SK-N-SH treated with all-trans-retinoic acid at 6 μM for 48 hours (cell line): Measurements from ENCODE around the gene LY9.

Experiments used
- ATAC-seq: fragments of 200-7000 bp; cut with Tn5 transposase; 3 replicates; pipeline ENCODE4 v1.9.1; 2020; ENCODE audit warnings: mild to moderate bottlenecking, moderate library complexity
- ARNTL ChIP-seq: fragments of 450-650 bp; formaldehyde crosslinking; IDR thresholded peaks from 2 replicates; pipeline ENCODE4 v1.5.0; 2020; ENCODE audit warnings: low read depth, mild to moderate bottlenecking, moderate library complexity, borderline replicate concordance
- BACH2 ChIP-seq: fragments of 250-450 bp; sonication (Bioruptor Pico); IDR thresholded peaks from 2 replicates; pipeline ENCODE4 v1.9.0; 2021; ENCODE audit warnings: mild to moderate bottlenecking, borderline replicate concordance
- CSDC2 ChIP-seq: fragments of 250-450 bp; sonication (Bioruptor Pico); IDR thresholded peaks from 2 replicates; pipeline ENCODE4 v1.5.0; 2020; ENCODE audit warnings: mild to moderate bottlenecking, moderate library complexity
- GLIS3 ChIP-seq: fragments of 250-450 bp; sonication (Bioruptor Pico); IDR thresholded peaks from 2 replicates; pipeline ENCODE4 v1.5.0; 2020; ENCODE audit warnings: mild to moderate bottlenecking, moderate library complexity
- ISL1 ChIP-seq: fragments of 250-450 bp; sonication (Bioruptor Pico); IDR thresholded peaks from 2 replicates; pipeline ENCODE4 v2.1.2; 2022; ENCODE audit warnings: mild to moderate bottlenecking, moderate library complexity
- PPARA ChIP-seq: fragments of 250-450 bp; sonication (Bioruptor Pico); IDR thresholded peaks from 2 replicates; pipeline ENCODE4 v1.5.0; 2020; ENCODE audit warnings: mild to moderate bottlenecking, borderline replicate concordance
- RARB ChIP-seq: fragments of 250-450 bp; sonication (Bioruptor Pico); IDR thresholded peaks from 2 replicates; pipeline ENCODE4 v1.8.0; 2021; ENCODE audit warnings: mild to moderate bottlenecking, moderate library complexity
- SNAI2 ChIP-seq: fragments of 250-450 bp; sonication (Bioruptor Pico); IDR thresholded peaks from 2 replicates; pipeline ENCODE4 v1.5.0; 2020; ENCODE audit warnings: mild to moderate bottlenecking, moderate library complexity
- TCF4 ChIP-seq: fragments of 250-450 bp; sonication (Bioruptor Pico); IDR thresholded peaks from 2 replicates; pipeline ENCODE4 v1.8.0; 2021; ENCODE audit warnings: mild to moderate bottlenecking, moderate library complexity, borderline replicate concordance
- TOX ChIP-seq: fragments of 250-450 bp; sonication (Bioruptor Pico); IDR thresholded peaks from 2 replicates; pipeline ENCODE4 v1.8.0; 2021; ENCODE audit warnings: mild to moderate bottlenecking, moderate library complexity, borderline replicate concordance
- ZFP3 ChIP-seq: fragments of 250-450 bp; sonication (Bioruptor Pico); IDR thresholded peaks from 2 replicates; pipeline ENCODE4 v1.5.0; 2020; ENCODE audit warnings: mild to moderate bottlenecking, moderate library complexity
- ZFP30 ChIP-seq: fragments of 450-650 bp; formaldehyde crosslinking; IDR thresholded peaks from 2 replicates; pipeline ENCODE4 v1.5.0; 2022; ENCODE audit warnings: mild to moderate bottlenecking, moderate library complexity
- ZNF565 ChIP-seq: fragments of 450-650 bp; formaldehyde crosslinking; conservative IDR thresholded peaks from 2 replicates; pipeline ENCODE4 v1.5.0; 2020; ENCODE audit warnings: low read depth, mild to moderate bottlenecking, moderate library complexity
- ZNF70 ChIP-seq: fragments of 450-650 bp; formaldehyde crosslinking; IDR thresholded peaks from 2 replicates; pipeline ENCODE4 v1.5.0; 2020; ENCODE audit warnings: mild to moderate bottlenecking, moderate library complexity
- ZNF8 ChIP-seq: fragments of 450-650 bp; formaldehyde crosslinking; IDR thresholded peaks from 2 replicates; pipeline ENCODE4 v1.5.0; 2020; ENCODE audit warnings: mild to moderate bottlenecking, moderate library complexity
- TF ChIP-seq, protein P1 (sequence below): fragments of 250-450 bp; sonication (Bioruptor Pico); IDR thresholded peaks from 2 replicates; pipeline ENCODE4 v1.5.1; 2021; ENCODE audit warnings: mild to moderate bottlenecking, moderate library complexity
- TF ChIP-seq, protein P2 (sequence below): fragments of 250-450 bp; sonication (Bioruptor Pico); IDR thresholded peaks from 2 replicates; pipeline ENCODE4 v1.8.0; 2020; ENCODE audit warnings: mild to moderate bottlenecking, moderate library complexity, borderline replicate concordance
- TF ChIP-seq, protein P3 (sequence below): fragments of 250-450 bp; sonication (Bioruptor Pico); IDR thresholded peaks from 2 replicates; pipeline ENCODE4 v1.5.0; 2020; ENCODE audit warnings: mild to moderate bottlenecking, moderate library complexity
- TF ChIP-seq, protein P4 (sequence below): fragments of 250-450 bp; sonication (Bioruptor Pico); IDR thresholded peaks from 2 replicates; pipeline ENCODE4 v1.5.1; 2020; ENCODE audit warnings: low read depth, mild to moderate bottlenecking, moderate library complexity
- TF ChIP-seq, protein P5 (sequence below): fragments of 250-450 bp; sonication (Bioruptor Pico); IDR thresholded peaks from 2 replicates; pipeline ENCODE4 v1.8.0; 2021; ENCODE audit warnings: low read depth, mild to moderate bottlenecking, moderate library complexity, borderline replicate concordance

The LY9 gene

DNA sequence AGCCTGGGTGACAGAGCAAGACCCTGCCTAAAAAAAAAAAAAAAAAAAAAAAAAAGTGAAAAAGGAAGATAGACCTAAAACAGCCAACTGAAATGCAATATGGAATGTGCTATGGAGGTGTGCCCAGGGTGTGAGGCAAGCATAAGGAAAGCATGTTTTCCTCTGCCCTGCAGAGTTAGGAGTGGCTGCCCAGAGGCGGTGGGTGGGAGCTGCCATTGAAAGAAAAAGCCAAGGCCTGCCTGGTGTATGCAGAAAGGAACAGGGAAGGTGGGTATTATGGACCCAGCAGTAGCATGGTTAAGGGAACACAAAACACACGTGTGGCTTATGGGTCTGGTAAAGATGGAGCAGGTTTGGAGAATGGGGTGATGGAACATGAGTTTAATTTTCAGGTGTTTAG, 57.8 kb downstream of the LY9 start:
- TF ChIP-seq ISL1 (no peak), CSDC2 (CRISPR knock-in tag) (no peak)

DNA sequence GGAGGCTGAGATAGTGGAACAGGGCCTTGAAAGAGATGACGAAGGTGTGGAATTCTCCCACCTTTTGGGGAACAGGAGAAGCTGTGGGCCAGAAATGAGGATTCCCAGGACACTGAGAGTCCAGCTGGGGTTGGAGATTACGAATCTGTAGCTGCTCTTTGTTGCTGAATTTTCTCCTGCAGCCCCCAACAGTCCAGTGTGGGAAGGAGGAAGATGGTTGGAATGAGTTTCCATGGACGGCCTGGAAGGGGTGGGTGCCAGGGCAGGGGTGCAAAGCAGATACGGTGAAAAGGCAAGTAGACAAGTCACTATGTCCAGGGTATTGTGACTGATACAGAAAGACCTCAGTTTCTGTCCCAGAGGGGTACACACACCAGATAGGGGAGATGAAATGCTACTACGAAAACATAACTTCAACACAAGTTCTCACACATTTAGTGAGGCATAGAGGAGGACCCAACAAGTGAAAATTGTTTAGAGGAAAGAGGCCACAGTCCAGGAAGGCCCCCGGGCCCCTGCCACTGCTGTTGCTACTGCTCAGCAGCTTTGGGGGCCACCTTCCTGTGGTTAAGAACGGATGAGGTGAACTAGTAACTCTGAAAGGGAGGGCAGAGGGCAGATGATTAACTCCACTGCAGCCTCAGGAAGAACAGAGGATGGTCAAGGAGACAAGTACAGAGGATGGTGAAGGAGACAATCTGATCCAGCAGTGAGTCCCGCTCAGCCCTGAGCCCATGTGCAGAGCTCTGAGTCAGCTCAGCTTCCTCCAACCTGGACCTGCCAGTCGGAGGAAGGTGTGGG, 59.4 kb downstream of the LY9 start:
- ATAC-seq = no peak
- TF ChIP-seq CSDC2 (CRISPR knock-in tag) (no peak), PPARA (CRISPR knock-in tag) (no peak), ZFP3 (CRISPR knock-in tag) (no peak), GLIS3 (CRISPR knock-in tag) (no peak), RARB (CRISPR knock-in tag) (no peak), ZNF70 (no peak), BACH2 (CRISPR knock-in tag) (no peak), ARNTL (CRISPR knock-in tag) (no peak), ZFP30 (CRISPR knock-in tag) (no peak), TCF4 (CRISPR knock-in tag) (no peak), ZNF8 (CRISPR knock-in tag) (no peak), ZNF565 (no peak), TOX (CRISPR knock-in tag) (no peak), SNAI2 (no peak)
- TF ChIP-seq, protein P1, sequence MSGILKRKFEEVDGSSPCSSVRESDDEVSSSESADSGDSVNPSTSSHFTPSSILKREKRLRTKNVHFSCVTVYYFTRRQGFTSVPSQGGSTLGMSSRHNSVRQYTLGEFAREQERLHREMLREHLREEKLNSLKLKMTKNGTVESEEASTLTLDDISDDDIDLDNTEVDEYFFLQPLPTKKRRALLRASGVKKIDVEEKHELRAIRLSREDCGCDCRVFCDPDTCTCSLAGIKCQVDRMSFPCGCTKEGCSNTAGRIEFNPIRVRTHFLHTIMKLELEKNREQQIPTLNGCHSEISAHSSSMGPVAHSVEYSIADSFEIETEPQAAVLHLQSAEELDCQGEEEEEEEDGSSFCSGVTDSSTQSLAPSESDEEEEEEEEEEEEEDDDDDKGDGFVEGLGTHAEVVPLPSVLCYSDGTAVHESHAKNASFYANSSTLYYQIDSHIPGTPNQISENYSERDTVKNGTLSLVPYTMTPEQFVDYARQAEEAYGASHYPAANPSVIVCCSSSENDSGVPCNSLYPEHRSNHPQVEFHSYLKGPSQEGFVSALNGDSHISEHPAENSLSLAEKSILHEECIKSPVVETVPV (CRISPR knock-in tag) = no peak
- TF ChIP-seq, protein P2, sequence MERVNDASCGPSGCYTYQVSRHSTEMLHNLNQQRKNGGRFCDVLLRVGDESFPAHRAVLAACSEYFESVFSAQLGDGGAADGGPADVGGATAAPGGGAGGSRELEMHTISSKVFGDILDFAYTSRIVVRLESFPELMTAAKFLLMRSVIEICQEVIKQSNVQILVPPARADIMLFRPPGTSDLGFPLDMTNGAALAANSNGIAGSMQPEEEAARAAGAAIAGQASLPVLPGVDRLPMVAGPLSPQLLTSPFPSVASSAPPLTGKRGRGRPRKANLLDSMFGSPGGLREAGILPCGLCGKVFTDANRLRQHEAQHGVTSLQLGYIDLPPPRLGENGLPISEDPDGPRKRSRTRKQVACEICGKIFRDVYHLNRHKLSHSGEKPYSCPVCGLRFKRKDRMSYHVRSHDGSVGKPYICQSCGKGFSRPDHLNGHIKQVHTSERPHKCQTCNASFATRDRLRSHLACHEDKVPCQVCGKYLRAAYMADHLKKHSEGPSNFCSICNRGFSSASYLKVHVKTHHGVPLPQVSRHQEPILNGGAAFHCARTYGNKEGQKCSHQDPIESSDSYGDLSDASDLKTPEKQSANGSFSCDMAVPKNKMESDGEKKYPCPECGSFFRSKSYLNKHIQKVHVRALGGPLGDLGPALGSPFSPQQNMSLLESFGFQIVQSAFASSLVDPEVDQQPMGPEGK (CRISPR knock-in tag) = no peak
- TF ChIP-seq, protein P3, sequence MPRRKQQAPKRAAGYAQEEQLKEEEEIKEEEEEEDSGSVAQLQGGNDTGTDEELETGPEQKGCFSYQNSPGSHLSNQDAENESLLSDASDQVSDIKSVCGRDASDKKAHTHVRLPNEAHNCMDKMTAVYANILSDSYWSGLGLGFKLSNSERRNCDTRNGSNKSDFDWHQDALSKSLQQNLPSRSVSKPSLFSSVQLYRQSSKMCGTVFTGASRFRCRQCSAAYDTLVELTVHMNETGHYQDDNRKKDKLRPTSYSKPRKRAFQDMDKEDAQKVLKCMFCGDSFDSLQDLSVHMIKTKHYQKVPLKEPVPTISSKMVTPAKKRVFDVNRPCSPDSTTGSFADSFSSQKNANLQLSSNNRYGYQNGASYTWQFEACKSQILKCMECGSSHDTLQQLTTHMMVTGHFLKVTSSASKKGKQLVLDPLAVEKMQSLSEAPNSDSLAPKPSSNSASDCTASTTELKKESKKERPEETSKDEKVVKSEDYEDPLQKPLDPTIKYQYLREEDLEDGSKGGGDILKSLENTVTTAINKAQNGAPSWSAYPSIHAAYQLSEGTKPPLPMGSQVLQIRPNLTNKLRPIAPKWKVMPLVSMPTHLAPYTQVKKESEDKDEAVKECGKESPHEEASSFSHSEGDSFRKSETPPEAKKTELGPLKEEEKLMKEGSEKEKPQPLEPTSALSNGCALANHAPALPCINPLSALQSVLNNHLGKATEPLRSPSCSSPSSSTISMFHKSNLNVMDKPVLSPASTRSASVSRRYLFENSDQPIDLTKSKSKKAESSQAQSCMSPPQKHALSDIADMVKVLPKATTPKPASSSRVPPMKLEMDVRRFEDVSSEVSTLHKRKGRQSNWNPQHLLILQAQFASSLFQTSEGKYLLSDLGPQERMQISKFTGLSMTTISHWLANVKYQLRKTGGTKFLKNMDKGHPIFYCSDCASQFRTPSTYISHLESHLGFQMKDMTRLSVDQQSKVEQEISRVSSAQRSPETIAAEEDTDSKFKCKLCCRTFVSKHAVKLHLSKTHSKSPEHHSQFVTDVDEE = no peak
- TF ChIP-seq, protein P4, sequence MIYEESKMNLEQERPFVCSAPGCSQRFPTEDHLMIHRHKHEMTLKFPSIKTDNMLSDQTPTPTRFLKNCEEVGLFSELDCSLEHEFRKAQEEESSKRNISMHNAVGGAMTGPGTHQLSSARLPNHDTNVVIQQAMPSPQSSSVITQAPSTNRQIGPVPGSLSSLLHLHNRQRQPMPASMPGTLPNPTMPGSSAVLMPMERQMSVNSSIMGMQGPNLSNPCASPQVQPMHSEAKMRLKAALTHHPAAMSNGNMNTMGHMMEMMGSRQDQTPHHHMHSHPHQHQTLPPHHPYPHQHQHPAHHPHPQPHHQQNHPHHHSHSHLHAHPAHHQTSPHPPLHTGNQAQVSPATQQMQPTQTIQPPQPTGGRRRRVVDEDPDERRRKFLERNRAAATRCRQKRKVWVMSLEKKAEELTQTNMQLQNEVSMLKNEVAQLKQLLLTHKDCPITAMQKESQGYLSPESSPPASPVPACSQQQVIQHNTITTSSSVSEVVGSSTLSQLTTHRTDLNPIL = no peak
- TF ChIP-seq, protein P5, sequence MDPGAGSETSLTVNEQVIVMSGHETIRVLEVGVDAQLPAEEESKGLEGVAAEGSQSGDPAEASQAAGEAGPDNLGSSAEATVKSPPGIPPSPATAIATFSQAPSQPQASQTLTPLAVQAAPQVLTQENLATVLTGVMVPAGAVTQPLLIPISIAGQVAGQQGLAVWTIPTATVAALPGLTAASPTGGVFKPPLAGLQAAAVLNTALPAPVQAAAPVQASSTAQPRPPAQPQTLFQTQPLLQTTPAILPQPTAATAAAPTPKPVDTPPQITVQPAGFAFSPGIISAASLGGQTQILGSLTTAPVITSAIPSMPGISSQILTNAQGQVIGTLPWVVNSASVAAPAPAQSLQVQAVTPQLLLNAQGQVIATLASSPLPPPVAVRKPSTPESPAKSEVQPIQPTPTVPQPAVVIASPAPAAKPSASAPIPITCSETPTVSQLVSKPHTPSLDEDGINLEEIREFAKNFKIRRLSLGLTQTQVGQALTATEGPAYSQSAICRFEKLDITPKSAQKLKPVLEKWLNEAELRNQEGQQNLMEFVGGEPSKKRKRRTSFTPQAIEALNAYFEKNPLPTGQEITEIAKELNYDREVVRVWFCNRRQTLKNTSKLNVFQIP (CRISPR knock-in tag) = no peak
- TF ChIP-seq, all 23 proteins: peak for 0

More for the DNA sequence above, 57.8 kb downstream of the LY9 start:
- no peak for ATAC-seq

DNA sequence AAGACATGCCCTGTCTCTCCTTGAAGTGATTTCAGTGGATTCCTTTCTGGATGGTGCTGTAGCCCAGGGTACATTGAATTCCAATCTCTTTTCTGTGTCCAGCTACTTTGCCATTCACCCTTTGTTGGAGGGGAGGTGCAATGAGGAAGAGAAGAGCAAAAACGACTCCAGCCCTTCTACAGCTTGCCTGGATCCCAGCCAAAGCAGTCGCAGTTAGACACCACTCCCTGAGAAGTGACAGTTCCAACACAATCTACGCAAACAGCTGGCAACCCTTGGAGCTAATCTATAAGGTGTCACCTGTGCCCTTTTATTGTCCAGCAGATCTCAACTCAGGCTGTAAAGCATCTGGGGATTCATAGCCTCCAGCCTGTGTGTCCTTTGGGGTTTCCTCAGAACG, 62.1 kb downstream of the LY9 start:
- TF ChIP-seq ISL1 (no peak), SNAI2 (no peak), CSDC2 (CRISPR knock-in tag) (no peak)
- TF ChIP-seq, protein P3 = no peak
- ATAC-seq = no peak
